Measurements from ENCODE around the gene PRIMPOL. TPM values are rescaled to one million over a fixed set of nuclear protein-coding genes. Genes with fewer than 3 reads are reported as not detected.
"Not testable (repeated sequence)": the region's sequence is repeated elsewhere in the genome, so short reads cannot be mapped to it uniquely, and the experiment has no call there.

PRIMPOL gene
- total and polyA plus RNA-seq, 9 of the 15 experiments (the other 6 are each of a cell fraction or from before 2014, with no cell fraction given), result 11.0 to 32.0 (median 16.1) TPM

- BruUV-seq (replicated peaks), result no TSS peak
- FAIRE-seq, result no peak
- H3K36me3 ChIP-seq (ENCODE audit: control insufficient read depth, insufficient read depth, low read length), result peaks cover 5% of the 10 kb centered on the region; the same call in 1 of the 3 replicates
- ATAC-seq, result no peak
- no peaks in the 10 kb centered on the region for H3K9me1 ChIP-seq (ENCODE audit: control insufficient read depth, insufficient read depth, low read length)
- no peak overlapping the region for H3K27ac ChIP-seq (ENCODE audit: extremely low read depth, low read depth, low read length)
- WGBS (ENCODE audit: insufficient coverage, low coverage, missing lambda C conversion rate), result 84% methylated on average over 3 of the region's 3 CpGs
- in situ Hi-C loops (cut with MboI), result no loop called here
- CTCF ChIA-PET (ENCODE audit: low intra/inter-chr PET ratio), result no interaction called here
- no peak overlapping the region for H2AFZ ChIP-seq (ENCODE audit: low read depth, low read length)
- POLR2A ChIA-PET, result no interaction called here
- no peaks in the 10 kb centered on the region for H3K27me3 ChIP-seq (ENCODE audit: control insufficient read depth in 2 of 2, insufficient read depth in 2 of 2, low read length in 2 of 2)
- no peaks in the 10 kb centered on the region for H3K9me3 ChIP-seq (replicated peaks; ENCODE audit: control insufficient read depth, insufficient read depth, low read depth, low read length)
- no peaks in the 10 kb centered on the region for H3K4me1 ChIP-seq (replicated peaks in 1 of 2; ENCODE audit: control insufficient read depth in 2 of 2, insufficient read depth in 2 of 2, low read length in 2 of 2)
- TF ChIP-seq TARDBP (IDR thresholded peaks at IDR 0.05) (no peak), MXI1 (IDR thresholded peaks at IDR 0.05; ENCODE audit: low read depth, low read length) (no peak), YBX1 (IDR thresholded peaks at IDR 0.05) (no peak), ZNF143 (CRISPR knock-in tag; IDR thresholded peaks at IDR 0.05) (no peak), CBFA2T2 (conservative IDR thresholded peaks at IDR 0.05) (no peak), SREBF1 (IDR thresholded peaks at IDR 0.05; ENCODE audit: borderline replicate concordance, low read depth, low read length) (no peak), JUN (IDR thresholded peaks at IDR 0.05; ENCODE audit: borderline replicate concordance, low read depth, low read length) (no peak), JUN (CRISPR knock-in tag; IDR thresholded peaks at IDR 0.05; ENCODE audit: borderline replicate concordance) (no peak), FOXP1 (CRISPR knock-in tag; IDR thresholded peaks at IDR 0.05) (no peak), THRB (CRISPR knock-in tag; conservative IDR thresholded peaks at IDR 0.05) (no peak), ERF (CRISPR knock-in tag; IDR thresholded peaks at IDR 0.05) (no peak)
- TF ChIP-seq, protein P1, sequence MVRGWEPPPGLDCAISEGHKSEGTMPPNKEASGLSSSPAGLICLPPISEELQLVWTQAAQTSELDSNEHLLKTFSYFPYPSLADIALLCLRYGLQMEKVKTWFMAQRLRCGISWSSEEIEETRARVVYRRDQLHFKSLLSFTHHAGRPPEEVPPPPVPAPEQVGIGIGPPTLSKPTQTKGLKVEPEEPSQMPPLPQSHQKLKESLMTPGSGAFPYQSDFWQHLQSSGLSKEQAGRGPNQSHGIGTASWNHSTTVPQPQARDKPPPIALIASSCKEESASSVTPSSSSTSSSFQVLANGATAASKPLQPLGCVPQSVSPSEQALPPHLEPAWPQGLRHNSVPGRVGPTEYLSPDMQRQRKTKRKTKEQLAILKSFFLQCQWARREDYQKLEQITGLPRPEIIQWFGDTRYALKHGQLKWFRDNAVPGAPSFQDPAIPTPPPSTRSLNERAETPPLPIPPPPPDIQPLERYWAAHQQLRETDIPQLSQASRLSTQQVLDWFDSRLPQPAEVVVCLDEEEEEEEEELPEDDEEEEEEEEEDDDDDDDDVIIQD (CRISPR knock-in tag; IDR thresholded peaks at IDR 0.05), result no peak
- TF ChIP-seq, protein P2, sequence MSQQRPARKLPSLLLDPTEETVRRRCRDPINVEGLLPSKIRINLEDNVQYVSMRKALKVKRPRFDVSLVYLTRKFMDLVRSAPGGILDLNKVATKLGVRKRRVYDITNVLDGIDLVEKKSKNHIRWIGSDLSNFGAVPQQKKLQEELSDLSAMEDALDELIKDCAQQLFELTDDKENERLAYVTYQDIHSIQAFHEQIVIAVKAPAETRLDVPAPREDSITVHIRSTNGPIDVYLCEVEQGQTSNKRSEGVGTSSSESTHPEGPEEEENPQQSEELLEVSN (IDR thresholded peaks at IDR 0.05; ENCODE audit: borderline replicate concordance in 1 of 2, extremely low read depth in 1 of 2, insufficient read depth in 1 of 2, insufficient read length in 1 of 2, low read depth in 1 of 2, low read length in 1 of 2, poor library complexity in 1 of 2, severe bottlenecking in 1 of 2), result no peak
- no peak overlapping the region for H3K4me2 ChIP-seq (ENCODE audit: insufficient read depth, low read length)
- no peaks in the 10 kb centered on the region for H3K79me2 ChIP-seq (ENCODE audit: control insufficient read depth, insufficient read depth, low read length)
- no peak overlapping the region for H3K9ac ChIP-seq (ENCODE audit: insufficient read depth in 1 of 2, low read depth in 2 of 2, low read length in 2 of 2)
- intact Hi-C loops (cut with micrococcal nuclease), result no loop called here
- no peaks in the 10 kb centered on the region for H4K20me1 ChIP-seq (replicated peaks; ENCODE audit: control insufficient read depth, insufficient read depth, low read length)
- H3K4me3 ChIP-seq, result no peak overlapping the region
- DNase-seq (ENCODE audit: extremely low read depth in 1 of 4, low spot score in 3 of 4), result no peak
These were observed 7.6 kb downstream of the PRIMPOL start for GRCh38 chr4:184657144-184657543.

GRCh38 chr4:184657820-184658219, 8.3 kb downstream of the PRIMPOL start:
- H2AFZ ChIP-seq (ENCODE audit: low read depth, low read length); H3K9me1 ChIP-seq (ENCODE audit: control insufficient read depth, insufficient read depth, low read length); H3K36me3 ChIP-seq (ENCODE audit: control insufficient read depth, insufficient read depth, low read length); intact Hi-C loops (cut with micrococcal nuclease); H3K79me2 ChIP-seq (ENCODE audit: control insufficient read depth, insufficient read depth, low read length); BruUV-seq (replicated peaks); ATAC-seq; H3K9ac ChIP-seq (ENCODE audit: insufficient read depth in 1 of 2, low read depth in 2 of 2, low read length in 2 of 2); H3K27me3 ChIP-seq (ENCODE audit: control insufficient read depth in 2 of 2, insufficient read depth in 2 of 2, low read length in 2 of 2); H3K9me3 ChIP-seq (replicated peaks; ENCODE audit: control insufficient read depth, insufficient read depth, low read depth, low read length); DNase-seq (ENCODE audit: extremely low read depth in 1 of 4, low spot score in 3 of 4); H3K4me1 ChIP-seq (replicated peaks in 1 of 2; ENCODE audit: control insufficient read depth in 2 of 2, insufficient read depth in 2 of 2, low read length in 2 of 2); H3K27ac ChIP-seq (ENCODE audit: extremely low read depth, low read depth, low read length); H3K4me2 ChIP-seq (ENCODE audit: insufficient read depth, low read length); FAIRE-seq; in situ Hi-C loops (cut with MboI); H3K4me3 ChIP-seq; POLR2A ChIA-PET; H4K20me1 ChIP-seq (replicated peaks; ENCODE audit: control insufficient read depth, insufficient read depth, low read length); CTCF ChIA-PET (ENCODE audit: low intra/inter-chr PET ratio): not testable (repeated sequence)
- 94% methylated on average over 4 of the region's 9 CpGs for WGBS (ENCODE audit: insufficient coverage, low coverage, missing lambda C conversion rate)

Data from K562 (cell line).